Measurements from ENCODE around the gene RAD18. TPM values are rescaled to one million over a fixed set of nuclear protein-coding genes. Genes with fewer than 3 reads are reported as not detected.

The RAD18 gene
- total RNA-seq, 1 donor from 2014 or later = 22.1 TPM

GRCh38 chr3:8942115-8942514, 21.2 kb downstream of the RAD18 start:
- Histone ChIP-seq H3K36me3 (peaks cover 24% of the 10 kb centered on the region), H3F3A (ENCODE audit: low read depth) (no peaks in the 10 kb centered on the region), H3K27me3 (no peaks in the 10 kb centered on the region), H3K4me1 (no peaks in the 10 kb centered on the region), H4K20me1 (ENCODE audit: low read depth) (no peaks in the 10 kb centered on the region), H3K4me3 (no peak overlapping the region), H3K79me2 (ENCODE audit: low read depth) (no peaks in the 10 kb centered on the region), H3K9me3 (ENCODE audit: low read depth) (peaks cover 11% of the 10 kb centered on the region), H3K27ac (no peak overlapping the region), H3K4me2 (no peak overlapping the region), H3K9ac (no peak overlapping the region), H2AFZ (replicated peaks) (no peak overlapping the region)
- no peaks in the 10 kb centered on the region for H3K4me1 Mint-ChIP-seq
- H3K27me3 Mint-ChIP-seq (ENCODE audit: insufficient read depth, low read depth) = peaks cover 2% of the 10 kb centered on the region
- peaks cover 40% of the 10 kb centered on the region for H3K36me3 Mint-ChIP-seq
- H3K27ac Mint-ChIP-seq = no peak overlapping the region
- TF ChIP-seq EZH2 (IDR thresholded peaks at IDR 0.05) = no peak
- no peak for TF ChIP-seq CTCF (IDR thresholded peaks at IDR 0.05)
- TF ChIP-seq EZH2phosphoT487 (IDR thresholded peaks at IDR 0.05) = no peak
- peaks cover 6% of the 10 kb centered on the region for H3K9me3 Mint-ChIP-seq
- H3K4me3 Mint-ChIP-seq = no peak overlapping the region
- DNase-seq (ENCODE audit: low spot score) = no peak

- H3K36me3 ChIP-seq = peaks cover 11% of the 10 kb centered on the region
- no peak overlapping the region for H2AFZ ChIP-seq (replicated peaks)
- H3K4me1 ChIP-seq = no peaks in the 10 kb centered on the region
- H3K4me3 ChIP-seq = no peak overlapping the region
- no peak overlapping the region for H3K4me2 ChIP-seq
- TF ChIP-seq EZH2phosphoT487 (IDR thresholded peaks at IDR 0.05) (no peak), CTCF (IDR thresholded peaks at IDR 0.05) (peak; percentile 44)
- no peaks in the 10 kb centered on the region for H3K79me2 ChIP-seq (ENCODE audit: low read depth)
- Mint-ChIP-seq H3K27me3 (ENCODE audit: insufficient read depth, low read depth) (peaks cover 2% of the 10 kb centered on the region), H3K9me3 (peaks cover under 1% of the 10 kb centered on the region), H3K4me3 (no peak overlapping the region), H3K27ac (no peak overlapping the region), H3K36me3 (peaks cover 23% of the 10 kb centered on the region), H3K4me1 (no peaks in the 10 kb centered on the region)
- H3K9ac ChIP-seq = no peak overlapping the region
- H4K20me1 ChIP-seq (ENCODE audit: low read depth) = no peaks in the 10 kb centered on the region
- H3F3A ChIP-seq (ENCODE audit: low read depth) = no peaks in the 10 kb centered on the region
- no peaks in the 10 kb centered on the region for H3K27me3 ChIP-seq
- DNase-seq (ENCODE audit: low spot score) = peak; percentile 12
- peaks cover 2% of the 10 kb centered on the region for H3K9me3 ChIP-seq (ENCODE audit: low read depth)
- H3K27ac ChIP-seq = no peak overlapping the region
Observed at GRCh38 chr3:8938021-8938420, 25.3 kb downstream of the RAD18 start.

GRCh38 chr3:8937064-8938020, 25.9 kb downstream of the RAD18 start:
- no peak overlapping the region for H3K4me3 Mint-ChIP-seq
- peaks cover 2% of the 10 kb centered on the region for H3K27me3 Mint-ChIP-seq (ENCODE audit: insufficient read depth, low read depth)
- TF ChIP-seq EZH2 (IDR thresholded peaks at IDR 0.05) = no peak
- TF ChIP-seq CTCF (IDR thresholded peaks at IDR 0.05) = no peak
- no peak for TF ChIP-seq EZH2phosphoT487 (IDR thresholded peaks at IDR 0.05)
- H3K79me2 ChIP-seq (ENCODE audit: low read depth) = no peaks in the 10 kb centered on the region
- H3K36me3 Mint-ChIP-seq = peaks cover 16% of the 10 kb centered on the region
- no peak overlapping the region for H3K4me3 ChIP-seq
- H3K4me2 ChIP-seq = no peak overlapping the region
- DNase-seq (ENCODE audit: low spot score) = no peak
- no peaks in the 10 kb centered on the region for H3K4me1 ChIP-seq
- no peak overlapping the region for H3K27ac ChIP-seq
- H3F3A ChIP-seq (ENCODE audit: low read depth) = no peaks in the 10 kb centered on the region
- H3K9me3 ChIP-seq (ENCODE audit: low read depth) = no peaks in the 10 kb centered on the region
- H3K27me3 ChIP-seq = no peaks in the 10 kb centered on the region
- H3K36me3 ChIP-seq = peaks cover 7% of the 10 kb centered on the region
- H3K4me1 Mint-ChIP-seq = no peaks in the 10 kb centered on the region
- no peaks in the 10 kb centered on the region for H4K20me1 ChIP-seq (ENCODE audit: low read depth)
- H2AFZ ChIP-seq (replicated peaks) = no peak overlapping the region
- no peaks in the 10 kb centered on the region for H3K9me3 Mint-ChIP-seq
- no peak overlapping the region for H3K27ac Mint-ChIP-seq
- no peak overlapping the region for H3K9ac ChIP-seq

All from neural progenitor cell (in vitro differentiated cells).